Endometrial microvascular endothelial cells (primary cell): Measurements from ENCODE around the gene WAC. TPM values are rescaled to one million over a fixed set of nuclear protein-coding genes. Genes with fewer than 3 reads are reported as not detected.
"Not testable (repeated sequence)": the region's sequence is repeated elsewhere in the genome, so short reads cannot be mapped to it uniquely, and the experiment has no call there.

Experiments used
- in situ Hi-C: cut with HindIII; loops from 2 replicates; pipeline ENCODE4 v1.10.0; 2017; ENCODE audit warnings: low sequenced_read_pairs, low pct_unique_long_range_greater_than_20kb; ENCODE audit errors: inconsistent ontology term
- total RNA-seq: library from RNA; depleted of rRNA; stranded (reverse); fragments of >200 nt; gene quantifications from one replicate; pipeline ENCODE4 v1.2.3, GENCODE V29; 2015; ENCODE audit errors: inconsistent ontology term

WAC gene
- total RNA-seq, 1 donor from 2014 or later, result 79.6 TPM

GRCh38 chr10:28592953-28593352 is 60.0 kb downstream of the WAC start:
- in situ Hi-C loops, result no loop called here

GRCh38 chr10:28593811-28594210 is 60.9 kb downstream of the WAC start:
- in situ Hi-C loops, result no loop called here

- in situ Hi-C loops, result no loop called here
These were observed 61.5 kb downstream of the WAC start for GRCh38 chr10:28594406-28594805.

- in situ Hi-C loops, result no loop called here
These were observed 62.7 kb downstream of the WAC start for GRCh38 chr10:28595613-28596012.

DNA sequence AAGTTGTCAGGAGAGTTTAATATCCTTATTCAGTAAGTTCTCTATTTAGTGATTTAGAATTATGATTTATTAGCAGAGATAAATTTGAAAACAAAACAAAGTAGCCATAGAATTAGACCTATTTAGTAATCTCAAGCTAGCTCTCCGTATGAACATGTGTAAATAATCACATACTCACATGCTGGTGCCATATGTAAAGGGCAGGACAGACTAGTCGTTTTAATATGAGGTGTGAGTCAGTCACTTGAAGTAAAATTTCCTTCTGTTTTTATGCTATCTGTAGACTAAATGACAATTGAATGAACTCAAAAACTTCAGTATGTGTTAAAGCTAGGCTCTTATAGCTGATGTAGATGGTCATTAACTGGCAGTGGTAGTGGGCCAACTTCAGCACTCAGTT is 67.1 kb downstream of the WAC start:
- in situ Hi-C loops, result no loop called here

GRCh38 chr10:28601012-28601411 is 68.1 kb downstream of the WAC start:
- in situ Hi-C loops, result no loop called here

DNA sequence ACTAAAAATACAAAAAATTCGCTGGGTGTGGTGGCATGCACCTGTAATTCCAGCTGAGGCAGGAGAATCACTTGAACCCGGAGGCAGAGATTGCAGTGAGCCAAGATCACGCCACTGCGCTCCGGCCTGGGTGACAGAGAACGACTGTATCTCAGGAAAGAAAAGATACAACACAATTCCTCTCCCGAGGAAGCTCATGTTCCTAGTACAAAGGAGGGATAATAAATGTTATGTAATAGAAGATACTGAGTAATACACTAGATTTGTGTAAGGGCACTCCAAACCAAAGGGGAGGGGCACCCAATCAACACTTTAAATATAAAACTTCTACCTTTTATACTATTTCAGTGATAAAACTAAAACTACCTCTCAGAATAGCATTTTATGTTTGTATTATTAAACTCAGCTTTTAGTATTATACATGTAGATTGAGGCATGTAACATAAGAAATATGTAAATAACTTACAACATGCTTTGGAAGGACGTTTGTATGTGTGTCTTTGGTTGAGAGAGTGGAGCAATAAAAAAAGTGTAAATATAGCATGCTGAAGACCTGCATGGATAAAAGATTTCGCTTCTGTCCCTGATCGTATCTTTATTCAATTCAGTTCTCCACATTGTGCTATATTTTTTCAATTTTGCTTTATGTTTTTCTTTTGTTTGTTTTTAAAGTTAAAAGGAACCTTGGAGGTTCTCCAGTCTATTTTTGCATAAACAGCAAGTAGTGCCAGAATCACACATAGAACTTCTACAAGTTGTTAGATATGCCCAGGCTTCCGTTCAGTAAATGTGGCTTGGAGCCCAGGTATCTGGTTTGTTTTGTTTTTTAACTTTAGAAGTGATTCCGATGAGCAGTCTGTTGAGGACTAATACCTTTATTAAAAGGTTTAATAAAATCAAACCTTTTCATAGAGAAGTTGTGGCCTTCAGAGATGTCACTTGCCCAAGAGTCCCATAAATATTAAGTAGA is 71.9 kb downstream of the WAC start:
- in situ Hi-C loops, result no loop called here

DNA sequence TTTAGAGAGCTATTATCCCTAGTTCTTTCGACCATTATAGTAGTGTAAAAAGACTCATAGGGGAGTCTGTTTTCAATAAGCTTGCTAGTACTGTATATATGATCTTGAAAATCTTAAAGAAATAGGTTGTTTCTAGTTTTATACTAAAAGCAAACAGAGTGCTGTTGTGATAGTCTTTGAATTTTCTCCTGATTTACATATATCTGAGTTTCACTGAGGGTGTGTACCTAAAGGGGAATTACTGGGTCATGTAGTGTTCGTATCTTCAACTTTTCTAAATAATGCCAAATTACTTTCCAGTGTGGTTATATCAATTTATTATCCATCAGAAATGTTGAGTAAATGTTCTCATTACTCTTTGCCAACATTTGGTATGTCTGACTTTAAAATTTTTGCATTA is 73.7 kb downstream of the WAC start:
- in situ Hi-C loops, result no loop called here

- in situ Hi-C loops, result not testable (repeated sequence)
These were observed 76.7 kb downstream of the WAC start for GRCh38 chr10:28609636-28610035.

- in situ Hi-C loops, result no loop called here
These were observed 80.0 kb downstream of the WAC start for GRCh38 chr10:28612877-28613276.

DNA sequence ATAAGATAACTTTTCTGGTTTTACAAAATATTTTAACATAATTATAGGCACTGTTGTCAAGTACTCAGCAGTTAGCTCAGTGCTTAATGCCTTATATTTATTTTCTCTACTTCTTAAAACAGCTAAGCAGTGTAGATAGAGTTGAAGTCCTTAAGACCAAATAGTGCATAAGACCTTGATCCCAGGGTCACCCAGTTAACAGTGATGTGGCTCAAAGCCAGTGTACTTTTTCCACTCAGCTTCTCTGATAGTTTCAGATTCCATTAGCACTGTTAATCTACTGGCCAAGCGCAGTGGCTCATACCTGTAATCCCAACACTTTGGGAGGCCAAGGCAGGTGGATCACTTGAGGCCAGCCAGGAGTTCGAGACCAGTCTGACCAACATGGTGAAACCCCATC is 83.6 kb downstream of the WAC start:
- in situ Hi-C loops, result no loop called here

DNA sequence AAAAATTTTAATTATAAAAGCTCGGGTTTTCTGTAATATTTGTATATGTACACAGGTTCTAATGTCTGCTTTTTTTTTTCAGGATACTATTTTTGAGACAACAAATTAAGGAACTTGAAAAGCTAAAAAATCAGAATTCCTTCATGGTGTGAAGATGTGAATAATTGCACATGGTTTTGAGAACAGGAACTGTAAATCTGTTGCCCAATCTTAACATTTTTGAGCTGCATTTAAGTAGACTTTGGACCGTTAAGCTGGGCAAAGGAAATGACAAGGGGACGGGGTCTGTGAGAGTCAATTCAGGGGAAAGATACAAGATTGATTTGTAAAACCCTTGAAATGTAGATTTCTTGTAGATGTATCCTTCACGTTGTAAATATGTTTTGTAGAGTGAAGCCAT is 86.5 kb downstream of the WAC start:
- in situ Hi-C loops, result no loop called here

- in situ Hi-C loops, result no loop called here
These were observed 87.3 kb downstream of the WAC start for GRCh38 chr10:28620251-28620650.

- in situ Hi-C loops, result no loop called here
These were observed 90.6 kb downstream of the WAC start for GRCh38 chr10:28623483-28623882.

DNA sequence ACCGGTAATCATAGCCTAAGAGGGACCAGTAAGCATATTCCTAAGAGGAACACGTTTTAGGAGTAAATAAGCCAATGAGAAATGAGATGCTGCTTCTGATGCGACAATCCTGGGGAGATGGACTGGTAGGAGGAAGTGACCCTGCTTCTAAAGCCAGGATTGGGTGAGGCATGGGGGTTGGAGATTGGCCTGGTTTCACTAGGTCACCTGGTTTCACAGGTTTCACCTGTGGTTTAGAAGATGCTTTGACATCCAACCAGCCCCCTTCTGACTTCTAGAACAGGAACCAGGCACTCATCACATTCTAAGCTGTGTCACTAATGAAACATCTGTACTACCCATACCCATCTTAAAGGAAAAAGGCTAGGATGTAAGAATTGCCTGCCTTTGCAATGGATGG is 91.4 kb downstream of the WAC start:
- in situ Hi-C loops, result no loop called here

- in situ Hi-C loops, result no loop called here
These were observed 94.2 kb downstream of the WAC start for GRCh38 chr10:28627102-28627501.

DNA sequence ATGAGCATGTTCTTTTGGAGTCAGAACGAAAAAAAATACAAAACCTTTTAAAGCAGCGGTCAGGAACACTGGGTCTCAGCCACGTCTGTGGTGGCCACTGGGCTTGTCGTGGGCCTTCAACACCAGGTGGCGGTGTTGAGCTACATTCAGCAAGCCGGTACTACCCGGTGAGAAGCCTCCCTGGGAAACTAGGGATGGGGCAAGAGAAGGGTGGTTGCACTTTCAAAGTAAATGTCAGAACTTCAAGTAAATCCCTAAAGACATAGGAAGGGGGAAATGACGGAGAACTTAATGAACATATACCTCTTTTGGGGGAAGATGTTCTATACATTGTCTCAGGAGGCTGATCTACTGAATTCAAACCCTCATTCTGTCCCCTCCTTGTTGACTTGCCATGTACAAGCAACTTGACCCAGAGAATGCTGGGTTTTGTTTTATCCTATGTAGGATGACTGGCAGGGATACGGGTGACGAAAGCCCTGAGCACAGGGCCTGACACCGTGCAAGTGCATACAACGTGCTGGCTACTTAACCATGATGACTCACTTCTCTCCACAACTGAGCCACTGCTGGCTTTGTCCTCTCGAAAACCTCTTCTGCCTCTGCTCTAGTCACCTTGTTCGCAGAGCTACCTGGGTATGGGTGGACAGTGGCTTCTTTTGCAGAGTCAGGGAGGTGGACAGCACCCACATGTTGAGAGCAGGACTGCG is 95.4 kb downstream of the WAC start:
- in situ Hi-C loops, result no loop called here

DNA sequence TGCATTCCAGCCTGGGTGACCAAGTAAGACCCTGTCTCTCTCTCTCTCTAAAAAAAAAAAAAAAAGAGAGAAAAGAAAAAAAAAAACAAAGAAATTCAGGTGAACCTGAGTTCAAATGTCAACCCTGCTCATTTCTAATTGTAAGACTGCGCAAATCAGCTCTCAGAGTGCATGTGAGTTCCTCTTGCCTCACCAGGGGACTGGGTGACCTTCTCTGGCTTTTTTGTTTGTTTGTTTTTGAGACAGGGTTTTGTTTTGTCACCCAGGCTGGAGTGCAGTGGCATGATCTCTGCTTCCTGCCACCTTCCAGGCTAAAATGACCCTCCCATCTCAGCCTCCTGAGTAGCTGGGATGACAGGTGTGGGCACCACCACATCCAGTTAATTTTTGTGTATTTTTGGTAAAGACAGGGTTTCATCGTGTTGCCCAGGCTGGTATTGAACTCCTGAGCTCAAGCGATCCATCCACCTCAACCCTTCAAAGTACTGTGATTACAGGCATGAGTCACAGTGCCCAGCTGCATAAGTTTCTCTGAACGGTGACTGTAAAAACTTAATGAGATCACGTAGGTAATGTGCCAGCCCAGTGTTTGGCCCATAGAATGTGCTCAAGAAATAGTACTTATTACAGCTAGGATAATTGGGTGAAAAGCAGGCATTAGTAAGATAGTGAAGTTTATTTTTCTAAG is 99.1 kb downstream of the WAC start:
- in situ Hi-C loops, result no loop called here

DNA sequence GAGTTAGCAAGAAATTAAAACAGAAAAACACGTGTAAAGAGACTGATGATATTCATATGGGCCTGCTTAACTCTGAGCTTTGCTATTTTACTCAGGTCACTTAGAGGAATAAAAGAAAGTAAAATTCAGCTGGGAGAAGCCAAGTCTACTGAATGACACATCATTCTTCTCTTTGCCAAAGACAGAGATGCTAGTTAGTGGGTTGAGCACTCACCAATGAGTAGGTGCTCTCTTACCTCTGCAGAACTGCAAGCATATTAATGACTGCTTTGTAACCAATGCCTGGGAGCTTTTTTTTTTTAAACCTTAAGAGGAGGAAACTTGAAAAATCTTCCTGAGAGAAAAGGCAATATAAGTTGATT is 99.6 kb downstream of the WAC start:
- in situ Hi-C loops, result no loop called here

GRCh38 chr10:28633750-28634149 is 100.8 kb downstream of the WAC start:
- in situ Hi-C loops, result no loop called here
